Kidney (tissue), 14 donors: ENCODE data around the gene HNRNPR. TPM values are rescaled to one million over a fixed set of nuclear protein-coding genes. Genes with fewer than 3 reads are reported as not detected.

Source experiments
- DNase-seq, 5 donors: peaks; one replicate each; pipeline ENCODE4 v3.0.0-alpha.2; 2013 to 2020
- FAIRE-seq: peaks from 2 replicates; lab custom pipeline; 2012; peaks lifted over from hg19 to GRCh38; lab: Jason Lieb, UNC
- H3K27ac ChIP-seq, 2 donors: one replicate each; pipeline ENCODE4 v1.7.0; 2013; ENCODE audit warnings: low read depth in 2 of 2, low read length in 2 of 2, inconsistent platforms in 1 of 2
- H3K27me3 ChIP-seq: one replicate; pipeline ENCODE4 v1.7.1; 2013; ENCODE audit warnings: low read length, inconsistent platforms; ENCODE audit not compliant: control insufficient read depth, insufficient read depth
- H3K36me3 ChIP-seq, 3 donors: one replicate each; pipeline versions ENCODE4 v1.7.0 to v1.7.1; 2013; ENCODE audit warnings: low read length in 3 of 3, control low read depth in 1 of 3, inconsistent platforms in 1 of 3; ENCODE audit not compliant: insufficient read depth in 3 of 3, control insufficient read depth in 2 of 3
- H3K4me1 ChIP-seq, 3 donors: one replicate each; pipeline versions ENCODE4 v1.7.0 to v1.7.1; 2013; ENCODE audit warnings: low read length in 3 of 3, inconsistent platforms in 1 of 3, low read depth in 1 of 3; ENCODE audit not compliant: control insufficient read depth in 2 of 3, insufficient read depth in 2 of 3
- H3K4me3 ChIP-seq, 3 donors: one replicate each; pipeline versions ENCODE4 v1.7.0 to v1.8.1; 2013; ENCODE audit warnings: low read length in 3 of 3, control low read depth in 1 of 3, inconsistent platforms in 1 of 3
- H3K9ac ChIP-seq, 3 donors: one replicate each; pipeline versions ENCODE4 v1.7.0 to v1.7.1; 2013; ENCODE audit warnings: low read length in 3 of 3, control low read depth in 1 of 3, inconsistent platforms in 1 of 3
- H3K9me3 ChIP-seq, 3 donors: one replicate each; pipeline versions ENCODE4 v1.7.0 to v1.7.1; 2013; ENCODE audit warnings: low read length in 3 of 3, control low read depth in 1 of 3, inconsistent platforms in 1 of 3; ENCODE audit not compliant: control insufficient read depth in 2 of 3, insufficient read depth in 1 of 3
- intact Hi-C: fragments of 100-400 bp; cut with DNase I; formaldehyde crosslinking; loops from one replicate; pipeline ENCODE4 v1.11.1; 2022
- polyA plus RNA-seq: library from polyadenylated mRNA; stranded (reverse); fragments of 350-450 nt; fragmentation: Illumina TruSeq; extraction: RNeasy Lipid Tissue Mini Kit (QIAGEN cat#74804); gene quantifications from one replicate; pipeline ENCODE4 v1.2.3, GENCODE V29; 2014; ENCODE audit warnings: low read depth, low replicate concordance; ENCODE audit not compliant: insufficient read depth
- total RNA-seq: library from RNA; stranded (reverse); fragmentation: NEBNext Ultra II Directional; extraction: Animal tissue kit (Norgen Biotek cat#: 25700); gene quantifications from one replicate; pipeline ENCODE4 v1.2.1, GENCODE V29; 2021
- TF ChIP-seq, protein P1 (sequence below): IDR thresholded peaks from 3 replicates; pipeline ENCODE4 v1.5.1; 2012; ENCODE audit warnings: mild to moderate bottlenecking, moderate library complexity, borderline replicate concordance; ENCODE audit not compliant: insufficient read depth; ENCODE audit errors: extremely low read depth
- donor health status: control.
- donor health status: control.
- donor health status: control.
- donor health status: control.
- donor health status: control.
- donor health status: DM: yes; HTN: yes; CAD: no.
- donor health status: Normal renal cell carcinoma (clear cell type).

HNRNPR gene
- total and polyA plus RNA-seq, 2 donors from 2014 or later = 45.3 to 126 TPM

DNA sequence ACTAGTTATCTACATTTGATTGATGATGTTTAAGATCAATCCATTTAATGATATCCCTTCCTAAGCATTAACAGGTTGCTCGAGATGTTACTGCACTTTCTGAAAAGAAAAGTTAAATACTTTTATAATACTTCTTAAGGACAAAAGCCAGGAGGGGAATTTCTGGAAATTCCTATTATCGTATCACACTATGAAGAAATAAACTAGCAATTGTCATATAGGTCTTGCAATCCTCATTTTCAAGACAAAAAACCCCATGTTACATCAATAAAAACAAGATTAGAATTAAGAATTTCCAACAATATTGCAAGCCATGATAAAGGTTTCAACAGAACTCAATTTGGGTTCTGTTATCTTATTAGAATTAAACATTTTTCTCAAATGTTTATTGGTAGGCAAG lies 47.2 kb downstream of the HNRNPR start:
- H3K27ac ChIP-seq = no peak overlapping the region
- intact Hi-C loops = no loop called here
- FAIRE-seq = no peak
- H3K4me1 ChIP-seq = no peaks in the 10 kb centered on the region
- H3K9ac ChIP-seq = no peak overlapping the region
- no peak for DNase-seq
- H3K36me3 ChIP-seq = no peaks in the 10 kb centered on the region
- TF ChIP-seq, protein P1, sequence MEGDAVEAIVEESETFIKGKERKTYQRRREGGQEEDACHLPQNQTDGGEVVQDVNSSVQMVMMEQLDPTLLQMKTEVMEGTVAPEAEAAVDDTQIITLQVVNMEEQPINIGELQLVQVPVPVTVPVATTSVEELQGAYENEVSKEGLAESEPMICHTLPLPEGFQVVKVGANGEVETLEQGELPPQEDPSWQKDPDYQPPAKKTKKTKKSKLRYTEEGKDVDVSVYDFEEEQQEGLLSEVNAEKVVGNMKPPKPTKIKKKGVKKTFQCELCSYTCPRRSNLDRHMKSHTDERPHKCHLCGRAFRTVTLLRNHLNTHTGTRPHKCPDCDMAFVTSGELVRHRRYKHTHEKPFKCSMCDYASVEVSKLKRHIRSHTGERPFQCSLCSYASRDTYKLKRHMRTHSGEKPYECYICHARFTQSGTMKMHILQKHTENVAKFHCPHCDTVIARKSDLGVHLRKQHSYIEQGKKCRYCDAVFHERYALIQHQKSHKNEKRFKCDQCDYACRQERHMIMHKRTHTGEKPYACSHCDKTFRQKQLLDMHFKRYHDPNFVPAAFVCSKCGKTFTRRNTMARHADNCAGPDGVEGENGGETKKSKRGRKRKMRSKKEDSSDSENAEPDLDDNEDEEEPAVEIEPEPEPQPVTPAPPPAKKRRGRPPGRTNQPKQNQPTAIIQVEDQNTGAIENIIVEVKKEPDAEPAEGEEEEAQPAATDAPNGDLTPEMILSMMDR = no peak
- no peak overlapping the region for H3K4me3 ChIP-seq
- no peaks in the 10 kb centered on the region for H3K27me3 ChIP-seq
- no peaks in the 10 kb centered on the region for H3K9me3 ChIP-seq

DNA sequence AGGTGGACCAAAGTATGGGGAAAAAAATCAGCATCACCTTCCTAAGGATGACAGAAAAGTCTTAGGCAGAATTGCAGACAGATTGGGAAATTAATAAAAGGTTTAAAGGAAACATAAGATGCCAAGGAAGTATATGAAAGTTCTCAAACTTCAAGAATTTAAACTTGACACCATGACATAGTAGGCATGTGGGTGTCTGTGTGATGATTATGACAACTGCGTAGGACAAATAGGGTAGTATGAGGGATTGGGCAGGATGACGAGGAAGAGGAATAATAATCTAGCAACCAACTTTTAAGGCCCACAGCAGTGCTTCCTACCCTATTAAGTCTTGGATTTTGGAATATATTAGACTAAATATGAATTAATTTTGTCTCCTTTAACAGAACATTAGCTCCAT lies 52.4 kb downstream of the HNRNPR start:
- no peak overlapping the region for H3K27ac ChIP-seq
- intact Hi-C loops = no loop called here
- FAIRE-seq (no peak), DNase-seq (no peak)
- no peaks in the 10 kb centered on the region for H3K4me1 ChIP-seq
- TF ChIP-seq, protein P1 = no peak
- H3K9ac ChIP-seq = no peak overlapping the region
- H3K36me3 ChIP-seq = peaks cover 0 to 6% (median 0%) of the 10 kb centered on the region in 3 donors
- no peaks in the 10 kb centered on the region for H3K9me3 ChIP-seq
- H3K27me3 ChIP-seq = no peaks in the 10 kb centered on the region
- H3K4me3 ChIP-seq = no peak overlapping the region

DNA sequence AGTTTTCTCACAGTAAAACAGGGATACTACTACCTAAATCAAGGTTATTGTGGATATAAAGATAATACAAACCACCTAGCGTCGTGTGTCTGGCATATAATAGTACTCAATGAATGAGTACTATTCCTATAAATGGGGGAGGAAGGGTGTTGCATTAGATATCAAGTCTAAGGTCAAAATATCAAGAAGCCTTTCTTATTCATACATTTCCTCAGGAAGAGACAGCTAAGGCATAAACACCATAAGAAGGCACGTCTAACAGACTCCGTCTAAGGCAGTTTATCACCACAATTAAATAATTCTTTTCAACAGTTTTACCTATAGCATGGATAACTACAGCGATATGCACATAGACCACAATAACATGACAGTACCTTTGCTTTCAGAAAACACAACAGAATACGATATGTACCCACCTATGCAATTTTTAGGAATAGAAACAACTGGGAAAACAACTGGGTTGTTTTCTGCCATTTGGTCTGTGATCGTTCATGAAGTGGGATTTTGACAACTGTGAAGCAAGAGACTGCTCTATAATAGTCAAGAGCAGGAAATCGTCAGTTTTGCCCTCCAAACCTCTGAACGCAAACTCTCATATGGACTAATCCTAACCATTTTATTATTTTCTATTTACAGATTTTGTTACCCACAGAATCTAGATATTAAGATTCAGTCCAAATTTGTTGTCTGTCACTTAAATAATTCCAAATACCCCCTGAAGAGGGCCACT lies 53.1 kb downstream of the HNRNPR start:
- TF ChIP-seq, protein P1 = no peak
- FAIRE-seq = no peak
- H3K9ac ChIP-seq = no peak overlapping the region
- no peaks in the 10 kb centered on the region for H3K9me3 ChIP-seq
- H3K4me1 ChIP-seq = no peaks in the 10 kb centered on the region
- no peak for DNase-seq
- no peak overlapping the region for H3K27ac ChIP-seq
- H3K36me3 ChIP-seq = peaks cover 0 to 6% (median 0%) of the 10 kb centered on the region in 3 donors
- H3K4me3 ChIP-seq = no peak overlapping the region
- H3K27me3 ChIP-seq = no peaks in the 10 kb centered on the region
- intact Hi-C loops = no loop called here
